ENCODE results near the gene PHACTR1.

DNA sequence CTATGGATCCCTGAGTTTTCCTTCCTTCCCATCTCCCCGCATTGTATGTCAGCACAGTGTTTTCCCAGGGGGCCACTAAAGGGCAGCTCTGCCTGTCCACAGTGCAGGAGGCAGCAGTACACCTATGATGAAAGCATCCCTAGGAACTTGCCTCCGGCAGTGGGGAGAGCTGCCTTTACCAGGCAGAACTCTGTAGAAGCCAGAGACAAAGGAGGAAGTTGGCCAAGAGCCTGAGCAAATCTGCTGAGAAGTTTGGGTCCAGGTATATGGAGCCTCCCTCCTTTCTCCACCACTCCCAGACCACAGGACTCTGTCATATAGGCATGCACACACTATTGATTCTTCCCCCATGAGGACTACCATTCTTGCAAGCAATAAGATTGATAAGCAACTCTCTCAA, 329.1 kb downstream of the PHACTR1 start:
- no peak for TF ChIP-seq POLR2AphosphoS5 (IDR thresholded peaks at IDR 0.05)
- TF ChIP-seq, protein P1, sequence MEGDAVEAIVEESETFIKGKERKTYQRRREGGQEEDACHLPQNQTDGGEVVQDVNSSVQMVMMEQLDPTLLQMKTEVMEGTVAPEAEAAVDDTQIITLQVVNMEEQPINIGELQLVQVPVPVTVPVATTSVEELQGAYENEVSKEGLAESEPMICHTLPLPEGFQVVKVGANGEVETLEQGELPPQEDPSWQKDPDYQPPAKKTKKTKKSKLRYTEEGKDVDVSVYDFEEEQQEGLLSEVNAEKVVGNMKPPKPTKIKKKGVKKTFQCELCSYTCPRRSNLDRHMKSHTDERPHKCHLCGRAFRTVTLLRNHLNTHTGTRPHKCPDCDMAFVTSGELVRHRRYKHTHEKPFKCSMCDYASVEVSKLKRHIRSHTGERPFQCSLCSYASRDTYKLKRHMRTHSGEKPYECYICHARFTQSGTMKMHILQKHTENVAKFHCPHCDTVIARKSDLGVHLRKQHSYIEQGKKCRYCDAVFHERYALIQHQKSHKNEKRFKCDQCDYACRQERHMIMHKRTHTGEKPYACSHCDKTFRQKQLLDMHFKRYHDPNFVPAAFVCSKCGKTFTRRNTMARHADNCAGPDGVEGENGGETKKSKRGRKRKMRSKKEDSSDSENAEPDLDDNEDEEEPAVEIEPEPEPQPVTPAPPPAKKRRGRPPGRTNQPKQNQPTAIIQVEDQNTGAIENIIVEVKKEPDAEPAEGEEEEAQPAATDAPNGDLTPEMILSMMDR (IDR thresholded peaks at IDR 0.05) = no peak
- no peak for TF ChIP-seq POLR2A (IDR thresholded peaks at IDR 0.05)
- no peak for TF ChIP-seq EP300 (IDR thresholded peaks at IDR 0.05; ENCODE audit: low read depth)
